Measurements from ENCODE around the gene SORCS1. TPM values are rescaled to one million over a fixed set of nuclear protein-coding genes. Genes with fewer than 3 reads are reported as not detected.
A peak's percentile ranks its signal among the peaks of the same experiment; 100 is the strongest.

The SORCS1 gene
- total and polyA plus RNA-seq, 2 experiments from 2014 or later: 2.9 to 8.9 TPM

GRCh38 chr10:106711313-106711906, 453.1 kb downstream of the SORCS1 start:
- no peaks in the 10 kb centered on the region for H3F3A ChIP-seq (replicated peaks; ENCODE audit: low read depth)
- H3K4me3 ChIP-seq: no peak overlapping the region
- peaks cover 7% of the 10 kb centered on the region; the same call in 1 of the 2 replicates for H3K9me2 ChIP-seq (ENCODE audit: insufficient read depth)
- Mint-ChIP-seq H3K27ac (no peak overlapping the region), H3K36me3 (ENCODE audit: low read depth) (peaks cover 9% of the 10 kb centered on the region), H3K9me3 (peaks cover 5% of the 10 kb centered on the region; the same call in 1 of the 3 replicates), H3K4me1 (peaks cover 26% of the 10 kb centered on the region), H3K27me3 (ENCODE audit: insufficient read depth, low read depth, poor library complexity) (no peaks in the 10 kb centered on the region), H3K4me3 (no peak overlapping the region)
- H3K27ac ChIP-seq (ENCODE audit: low read depth): no peak overlapping the region
- no peaks in the 10 kb centered on the region for H3K27me3 ChIP-seq (ENCODE audit: insufficient read depth)
- ATAC-seq: peak; percentile 40
- H2AFZ ChIP-seq: no peak overlapping the region
- no peak overlapping the region for H3K4me2 ChIP-seq
- peaks cover 22% of the 10 kb centered on the region for H3K4me1 ChIP-seq (ENCODE audit: insufficient read depth)
- peak; percentile 82 for DNase-seq (ENCODE audit: low spot score)
- H4K20me1 ChIP-seq (replicated peaks; ENCODE audit: insufficient read depth): no peaks in the 10 kb centered on the region
- H3K79me2 ChIP-seq (replicated peaks; ENCODE audit: insufficient read depth): no peaks in the 10 kb centered on the region
- H3K36me3 ChIP-seq (ENCODE audit: insufficient read depth): no peaks in the 10 kb centered on the region
- no peak for TF ChIP-seq EZH2phosphoT487 (IDR thresholded peaks at IDR 0.05; ENCODE audit: unreplicated experiment)
- TF ChIP-seq JUNB (IDR thresholded peaks at IDR 0.05; ENCODE audit: unreplicated experiment): no peak
- TF ChIP-seq ZNF462 (CRISPR knock-in tag; IDR thresholded peaks at IDR 0.05): peak; percentile 76
- TF ChIP-seq ZNF331 (CRISPR knock-in tag; IDR thresholded peaks at IDR 0.05; ENCODE audit: low read depth): no peak
- peak; percentile 90 to 91 for TF ChIP-seq CTCF (conservative IDR thresholded peaks at IDR 0.05; ENCODE audit: low read depth in 2 of 2)
- 0 out of 2 replicates have a peak, but pooled peaks have one; percentile 14 for TF ChIP-seq CREB1 (CRISPR knock-in tag; IDR thresholded peaks at IDR 0.05; ENCODE audit: low read depth)

Measured in GM23338 (cell line).